Parathyroid adenoma (tissue), 2 donors: Measurements from ENCODE around the gene SPOUT1.

Experiments
- H2AFZ ChIP-seq: fragments of 300-600 bp; sonication (generic); one replicate; pipeline ENCODE4 v1.7.0; 2017; ENCODE audit warnings: antibody characterized with exemption, mild to moderate bottlenecking
- H3K27ac ChIP-seq: fragments of 300-600 bp; sonication (generic); one replicate; pipeline ENCODE4 v1.7.0; 2017
- H3K27me3 ChIP-seq: fragments of 300-600 bp; sonication (generic); one replicate; pipeline ENCODE4 v1.7.0; 2017; ENCODE audit warnings: low read length; ENCODE audit not compliant: control insufficient read depth, insufficient read depth
- H3K36me3 ChIP-seq: fragments of 300-600 bp; sonication (generic); one replicate; pipeline ENCODE4 v1.7.0; 2017; ENCODE audit warnings: low read length; ENCODE audit not compliant: control insufficient read depth, insufficient read depth
- H3K4me1 ChIP-seq: fragments of 300-600 bp; sonication (generic); one replicate; pipeline ENCODE4 v1.7.0; 2017; ENCODE audit warnings: control low read depth
- H3K4me2 ChIP-seq: fragments of 300-600 bp; sonication (generic); one replicate; pipeline ENCODE4 v1.7.0; 2017; ENCODE audit warnings: low read length
- H3K4me3 ChIP-seq: fragments of 300-600 bp; sonication (generic); one replicate; pipeline ENCODE4 v1.7.0; 2017; ENCODE audit warnings: low read depth, low read length
- H3K79me2 ChIP-seq: fragments of 300-600 bp; sonication (generic); one replicate; pipeline ENCODE4 v1.7.0; 2017; ENCODE audit warnings: control low read depth
- H3K9ac ChIP-seq: fragments of 300-600 bp; sonication (generic); one replicate; pipeline ENCODE4 v1.7.0; 2017; ENCODE audit warnings: mild to moderate bottlenecking
- H3K9me3 ChIP-seq: fragments of 300-600 bp; sonication (generic); one replicate; pipeline ENCODE4 v1.7.0; 2017; ENCODE audit warnings: low read length; ENCODE audit not compliant: control insufficient read depth
- TF ChIP-seq, protein P1 (sequence below): fragments of 300-600 bp; sonication (generic); IDR thresholded peaks from one replicate; pipeline ENCODE4 v1.7.0; 2017; ENCODE audit warnings: antibody characterized with exemption, mild to moderate bottlenecking
- donor health status: primary hyperparathyroidism.

SPOUT1 gene

GRCh38 chr9:128790536-128790935 lies 39.1 kb downstream of the SPOUT1 start:
- Histone ChIP-seq H2AFZ (no peak overlapping the region), H3K36me3 (no peaks in the 10 kb centered on the region), H3K9ac (no peak overlapping the region), H3K4me2 (no peak overlapping the region), H3K27me3 (no peaks in the 10 kb centered on the region), H3K79me2 (no peaks in the 10 kb centered on the region), H3K4me1 (no peaks in the 10 kb centered on the region), H3K9me3 (no peaks in the 10 kb centered on the region), H3K4me3 (no peak overlapping the region), H3K27ac (no peak overlapping the region)
- TF ChIP-seq, protein P1, sequence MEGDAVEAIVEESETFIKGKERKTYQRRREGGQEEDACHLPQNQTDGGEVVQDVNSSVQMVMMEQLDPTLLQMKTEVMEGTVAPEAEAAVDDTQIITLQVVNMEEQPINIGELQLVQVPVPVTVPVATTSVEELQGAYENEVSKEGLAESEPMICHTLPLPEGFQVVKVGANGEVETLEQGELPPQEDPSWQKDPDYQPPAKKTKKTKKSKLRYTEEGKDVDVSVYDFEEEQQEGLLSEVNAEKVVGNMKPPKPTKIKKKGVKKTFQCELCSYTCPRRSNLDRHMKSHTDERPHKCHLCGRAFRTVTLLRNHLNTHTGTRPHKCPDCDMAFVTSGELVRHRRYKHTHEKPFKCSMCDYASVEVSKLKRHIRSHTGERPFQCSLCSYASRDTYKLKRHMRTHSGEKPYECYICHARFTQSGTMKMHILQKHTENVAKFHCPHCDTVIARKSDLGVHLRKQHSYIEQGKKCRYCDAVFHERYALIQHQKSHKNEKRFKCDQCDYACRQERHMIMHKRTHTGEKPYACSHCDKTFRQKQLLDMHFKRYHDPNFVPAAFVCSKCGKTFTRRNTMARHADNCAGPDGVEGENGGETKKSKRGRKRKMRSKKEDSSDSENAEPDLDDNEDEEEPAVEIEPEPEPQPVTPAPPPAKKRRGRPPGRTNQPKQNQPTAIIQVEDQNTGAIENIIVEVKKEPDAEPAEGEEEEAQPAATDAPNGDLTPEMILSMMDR = no peak

- Histone ChIP-seq H3K4me3 (peak overlapping the region; percentile 94), H3K36me3 (no peaks in the 10 kb centered on the region), H3K9me3 (no peaks in the 10 kb centered on the region), H3K27ac (no peak overlapping the region), H2AFZ (no peak overlapping the region), H3K27me3 (no peaks in the 10 kb centered on the region), H3K79me2 (no peaks in the 10 kb centered on the region), H3K4me2 (peak overlapping the region; percentile 93), H3K9ac (no peak overlapping the region), H3K4me1 (no peaks in the 10 kb centered on the region)
- TF ChIP-seq, protein P1 = no peak
These were observed 41.1 kb downstream of the SPOUT1 start for GRCh38 chr9:128788445-128788844.

GRCh38 chr9:128787659-128788058 lies 41.9 kb downstream of the SPOUT1 start:
- Histone ChIP-seq H3K4me2 (peak overlapping the region; percentile 93), H3K27me3 (no peaks in the 10 kb centered on the region), H3K27ac (peak overlapping the region; percentile 61), H3K36me3 (no peaks in the 10 kb centered on the region), H3K4me3 (peak overlapping the region; percentile 94), H3K4me1 (no peaks in the 10 kb centered on the region), H2AFZ (peak overlapping the region; percentile 87), H3K9ac (no peak overlapping the region), H3K9me3 (no peaks in the 10 kb centered on the region), H3K79me2 (no peaks in the 10 kb centered on the region)
- TF ChIP-seq, protein P1 = no peak

GRCh38 chr9:128786681-128787601 lies 42.7 kb downstream of the SPOUT1 start, which contains the start of gene TBC1D13:
TSS of gene TBC1D13 (plus strand) at chr9:128787253. CDS start at chr9:128787354, 101 bp downstream.
- Histone ChIP-seq H3K36me3 (no peaks in the 10 kb centered on the region), H3K79me2 (no peaks in the 10 kb centered on the region), H3K9me3 (no peaks in the 10 kb centered on the region), H2AFZ (peak within 1 kb of the TSS; percentile 87), H3K4me1 (no peaks in the 10 kb centered on the region), H3K4me3 (peak within 1 kb of the TSS; percentile 94), H3K9ac (no peak within 1 kb of the TSS), H3K4me2 (peak within 1 kb of the TSS; percentile 93), H3K27ac (peak within 1 kb of the TSS; percentile 61), H3K27me3 (no peaks in the 10 kb centered on the region)
- TF ChIP-seq, protein P1 = no peak
